NB4 (cell line): ENCODE results near the gene OR11H6.
"Not testable (repeated sequence)": the region's sequence is repeated elsewhere in the genome, so short reads cannot be mapped to it uniquely, and the experiment has no call there.

Experiments
- DNase-seq: peaks from one replicate; pipeline ENCODE4 v3.0.0; 2010; ENCODE audit warnings: low read depth
- H3K4me3 ChIP-seq: one replicate; pipeline ENCODE4 v1.5.1; 2011; ENCODE audit warnings: mild to moderate bottlenecking, low read depth, low read length, moderate library complexity
- CTCF ChIP-seq: IDR thresholded peaks from one replicate; pipeline ENCODE4 v1.5.1; 2012; ENCODE audit warnings: low read depth, low read length
- MAX ChIP-seq: IDR thresholded peaks from 2 replicates; pipeline ENCODE4 v1.6.1; 2011; ENCODE audit warnings: low read depth, low read length
- MYC ChIP-seq: IDR thresholded peaks from 2 replicates; pipeline ENCODE4 v1.6.1; 2011; ENCODE audit warnings: low read depth, low read length
- POLR2A ChIP-seq: IDR thresholded peaks from 2 replicates; pipeline ENCODE4 v1.6.1; 2011; ENCODE audit warnings: mild to moderate bottlenecking; ENCODE audit not compliant: insufficient read length; ENCODE audit errors: extremely low read depth

OR11H6 gene

GRCh38 chr14:20180486-20180885 is 43.0 kb upstream of the OR11H6 start:
- TF ChIP-seq POLR2A (no peak), MYC (no peak), CTCF (no peak), MAX (no peak)
- peak; percentile 53 for DNase-seq
- no peak overlapping the region for H3K4me3 ChIP-seq

- TF ChIP-seq MAX (no peak), POLR2A (no peak), CTCF (no peak), MYC (no peak)
Observed at GRCh38 chr14:20184181-20184580, 39.3 kb upstream of the OR11H6 start.

GRCh38 chr14:20190596-20190995 is 32.9 kb upstream of the OR11H6 start, which contains the start of gene OR11G2:
Gene OR11G2, plus strand, starts transcription at chr14:20190896. Its CDS starts 6,542 bp downstream, at chr14:20197438.
- H3K4me3 ChIP-seq = no peak within 1 kb of the TSS
- DNase-seq = no peak
- TF ChIP-seq CTCF (no peak), MAX (no peak), MYC (no peak), POLR2A (no peak)

More at GRCh38 chr14:20184181-20184580, 39.3 kb upstream of the OR11H6 start:
- no peak for DNase-seq
- H3K4me3 ChIP-seq = no peak overlapping the region

- no peak overlapping the region for H3K4me3 ChIP-seq
- TF ChIP-seq CTCF (no peak), MAX (no peak), MYC (no peak), POLR2A (no peak)
- DNase-seq = no peak
Observed at GRCh38 chr14:20191396-20191795, 32.1 kb upstream of the OR11H6 start.

GRCh38 chr14:20194101-20194500 is 29.4 kb upstream of the OR11H6 start:
- TF ChIP-seq MAX (no peak), CTCF (no peak), POLR2A (no peak), MYC (no peak)
- no peak for DNase-seq
- no peak overlapping the region for H3K4me3 ChIP-seq

GRCh38 chr14:20195170-20195569 is 28.3 kb upstream of the OR11H6 start:
- not testable (repeated sequence) for DNase-seq, H3K4me3 ChIP-seq
